ENCODE results near the gene TAP1.

TAP1 gene

GRCh38 chr6:32867554-32868256, 14.2 kb upstream of the TAP1 start:
- Histone ChIP-seq H3K4me3 (no peak overlapping the region), H3K27ac (no peak overlapping the region), H3K36me3 (ENCODE audit: insufficient read depth, low read length) (no peaks in the 10 kb centered on the region), H3K9ac (ENCODE audit: insufficient read length) (no peak overlapping the region), H3K9me3 (ENCODE audit: low read depth, low read length) (no peaks in the 10 kb centered on the region)
- no peak for DNase-seq (ENCODE audit: low read depth, low spot score)
- TF ChIP-seq FOXP2 (optimal IDR thresholded peaks at IDR 0.05; ENCODE audit: control extremely low read depth, extremely low read length, insufficient read depth), result no peak
- no peak for TF ChIP-seq EZH2 (IDR thresholded peaks at IDR 0.05)
- TF ChIP-seq POLR2AphosphoS5 (IDR thresholded peaks at IDR 0.05; ENCODE audit: borderline replicate concordance, low read depth, low read length), result no peak

GRCh38 chr6:32867022-32867477, 13.5 kb upstream of the TAP1 start:
- Histone ChIP-seq H3K9ac (ENCODE audit: insufficient read length) (no peak overlapping the region), H3K27ac (no peak overlapping the region), H3K4me3 (no peak overlapping the region), H3K36me3 (ENCODE audit: insufficient read depth, low read length) (no peaks in the 10 kb centered on the region), H3K9me3 (ENCODE audit: low read depth, low read length) (no peaks in the 10 kb centered on the region)
- no peak for DNase-seq (ENCODE audit: low read depth, low spot score)
- TF ChIP-seq EZH2 (IDR thresholded peaks at IDR 0.05) (no peak), POLR2AphosphoS5 (IDR thresholded peaks at IDR 0.05; ENCODE audit: borderline replicate concordance, low read depth, low read length) (no peak), FOXP2 (optimal IDR thresholded peaks at IDR 0.05; ENCODE audit: control extremely low read depth, extremely low read length, insufficient read depth) (no peak)

- Histone ChIP-seq H3K4me3 (no peak overlapping the region), H3K27ac (no peak overlapping the region), H3K9me3 (ENCODE audit: low read depth, low read length) (no peaks in the 10 kb centered on the region), H3K9ac (ENCODE audit: insufficient read length) (no peak overlapping the region), H3K36me3 (ENCODE audit: insufficient read depth, low read length) (no peaks in the 10 kb centered on the region)
- DNase-seq (ENCODE audit: low read depth, low spot score), result no peak
- no peak for TF ChIP-seq EZH2 (IDR thresholded peaks at IDR 0.05)
- TF ChIP-seq FOXP2 (optimal IDR thresholded peaks at IDR 0.05; ENCODE audit: control extremely low read depth, extremely low read length, insufficient read depth), result no peak
- no peak for TF ChIP-seq POLR2AphosphoS5 (IDR thresholded peaks at IDR 0.05; ENCODE audit: borderline replicate concordance, low read depth, low read length)
Measured at GRCh38 chr6:32865724-32866443, 12.4 kb upstream of the TAP1 start.

GRCh38 chr6:32862725-32863124, 9.2 kb upstream of the TAP1 start:
- H3K27ac ChIP-seq, result no peak overlapping the region
- DNase-seq (ENCODE audit: low read depth, low spot score), result no peak
- H3K36me3 ChIP-seq (ENCODE audit: insufficient read depth, low read length), result no peaks in the 10 kb centered on the region
- no peak overlapping the region for H3K9ac ChIP-seq (ENCODE audit: insufficient read length)
- no peak for TF ChIP-seq EZH2 (IDR thresholded peaks at IDR 0.05)
- TF ChIP-seq FOXP2 (optimal IDR thresholded peaks at IDR 0.05; ENCODE audit: control extremely low read depth, extremely low read length, insufficient read depth), result no peak
- TF ChIP-seq POLR2AphosphoS5 (IDR thresholded peaks at IDR 0.05; ENCODE audit: borderline replicate concordance, low read depth, low read length), result no peak
- H3K9me3 ChIP-seq (ENCODE audit: low read depth, low read length), result no peaks in the 10 kb centered on the region
- H3K4me3 ChIP-seq, result no peak overlapping the region

- no peaks in the 10 kb centered on the region for H3K36me3 ChIP-seq (ENCODE audit: insufficient read depth, low read length)
- no peak overlapping the region for H3K4me3 ChIP-seq
- no peak overlapping the region for H3K9ac ChIP-seq (ENCODE audit: insufficient read length)
- H3K9me3 ChIP-seq (ENCODE audit: low read depth, low read length), result no peaks in the 10 kb centered on the region
- TF ChIP-seq FOXP2 (optimal IDR thresholded peaks at IDR 0.05; ENCODE audit: control extremely low read depth, extremely low read length, insufficient read depth) (no peak), POLR2AphosphoS5 (IDR thresholded peaks at IDR 0.05; ENCODE audit: borderline replicate concordance, low read depth, low read length) (no peak), EZH2 (IDR thresholded peaks at IDR 0.05) (no peak)
- no peak overlapping the region for H3K27ac ChIP-seq
- DNase-seq (ENCODE audit: low read depth, low spot score), result no peak
Measured at GRCh38 chr6:32860674-32861073, 7.2 kb upstream of the TAP1 start.

- Histone ChIP-seq H3K9ac (ENCODE audit: insufficient read length) (no peak overlapping the region), H3K4me3 (no peak overlapping the region)
Measured at GRCh38 chr6:32858194-32858593, 4.7 kb upstream of the TAP1 start.

GRCh38 chr6:32857156-32857891, 3.8 kb upstream of the TAP1 start:
- Histone ChIP-seq H3K4me3 (no peak overlapping the region), H3K9me3 (ENCODE audit: low read depth, low read length) (no peaks in the 10 kb centered on the region), H3K36me3 (ENCODE audit: insufficient read depth, low read length) (no peaks in the 10 kb centered on the region), H3K27ac (no peak overlapping the region), H3K9ac (ENCODE audit: insufficient read length) (no peak overlapping the region)
- TF ChIP-seq POLR2AphosphoS5 (IDR thresholded peaks at IDR 0.05; ENCODE audit: borderline replicate concordance, low read depth, low read length), result no peak
- no peak for TF ChIP-seq EZH2 (IDR thresholded peaks at IDR 0.05)
- no peak for TF ChIP-seq FOXP2 (optimal IDR thresholded peaks at IDR 0.05; ENCODE audit: control extremely low read depth, extremely low read length, insufficient read depth)
- no peak for DNase-seq (ENCODE audit: low read depth, low spot score)

More at GRCh38 chr6:32858194-32858593, 4.7 kb upstream of the TAP1 start:
- Histone ChIP-seq H3K36me3 (ENCODE audit: insufficient read depth, low read length) (no peaks in the 10 kb centered on the region), H3K9me3 (ENCODE audit: low read depth, low read length) (no peaks in the 10 kb centered on the region), H3K27ac (no peak overlapping the region)
- no peak for DNase-seq (ENCODE audit: low read depth, low spot score)
- TF ChIP-seq POLR2AphosphoS5 (IDR thresholded peaks at IDR 0.05; ENCODE audit: borderline replicate concordance, low read depth, low read length), result no peak

GRCh38 chr6:32855467-32856174, 2.1 kb upstream of the TAP1 start:
- Histone ChIP-seq H3K9me3 (ENCODE audit: low read depth, low read length) (no peaks in the 10 kb centered on the region), H3K9ac (ENCODE audit: insufficient read length) (no peak overlapping the region), H3K4me3 (no peak overlapping the region), H3K27ac (no peak overlapping the region), H3K36me3 (ENCODE audit: insufficient read depth, low read length) (no peaks in the 10 kb centered on the region)
- DNase-seq (ENCODE audit: low read depth, low spot score), result no peak
- TF ChIP-seq POLR2AphosphoS5 (IDR thresholded peaks at IDR 0.05; ENCODE audit: borderline replicate concordance, low read depth, low read length) (no peak), EZH2 (IDR thresholded peaks at IDR 0.05) (no peak), FOXP2 (optimal IDR thresholded peaks at IDR 0.05; ENCODE audit: control extremely low read depth, extremely low read length, insufficient read depth) (no peak)
